NCI-H128 (cell line): ENCODE data around the gene CNOT4.
"Not testable (repeated sequence)": the region's sequence is repeated elsewhere in the genome, so short reads cannot be mapped to it uniquely, and the experiment has no call there.

ENCODE experiments used
- DNase-seq: peaks from one replicate; lab custom pipeline; 2025; ENCODE audit not compliant: unreplicated experiment; lab: John Stamatoyannopoulos, UW

The CNOT4 gene

DNA sequence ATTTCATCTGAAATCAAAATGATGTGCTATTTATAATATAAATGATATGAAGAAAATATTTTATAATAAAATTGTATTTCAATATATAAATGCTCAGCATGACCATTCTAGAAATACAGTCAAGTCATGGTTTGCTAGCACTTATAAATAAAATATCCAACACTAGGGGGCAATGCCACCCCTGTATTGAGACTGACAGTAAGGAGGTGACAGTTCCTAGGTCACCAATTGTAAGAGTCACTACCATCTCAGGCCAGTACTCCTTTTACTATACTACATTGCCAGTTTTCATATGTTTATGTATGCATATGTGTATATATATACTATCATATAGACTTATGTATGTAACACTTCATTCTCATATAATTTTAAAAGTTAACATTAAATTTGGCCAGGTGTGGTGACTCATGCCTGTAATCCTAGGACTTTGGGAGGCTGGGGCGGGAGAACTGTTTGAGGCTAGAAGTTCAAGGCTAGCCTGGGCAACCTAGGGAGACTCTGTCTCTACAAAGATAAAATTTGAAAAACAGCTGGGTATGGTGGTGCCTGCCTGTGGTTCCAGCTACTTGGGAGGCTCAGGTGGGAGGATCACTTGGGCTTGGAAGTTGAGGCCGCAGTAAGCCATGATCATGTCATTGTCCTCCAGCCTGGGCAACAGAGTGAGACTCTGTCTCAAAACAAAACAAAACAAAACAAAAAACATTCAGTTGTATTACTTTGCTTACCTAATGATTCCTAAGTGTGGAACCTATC lies 2.4 kb upstream of the CNOT4 start:
- DNase-seq, result no peak

DNA sequence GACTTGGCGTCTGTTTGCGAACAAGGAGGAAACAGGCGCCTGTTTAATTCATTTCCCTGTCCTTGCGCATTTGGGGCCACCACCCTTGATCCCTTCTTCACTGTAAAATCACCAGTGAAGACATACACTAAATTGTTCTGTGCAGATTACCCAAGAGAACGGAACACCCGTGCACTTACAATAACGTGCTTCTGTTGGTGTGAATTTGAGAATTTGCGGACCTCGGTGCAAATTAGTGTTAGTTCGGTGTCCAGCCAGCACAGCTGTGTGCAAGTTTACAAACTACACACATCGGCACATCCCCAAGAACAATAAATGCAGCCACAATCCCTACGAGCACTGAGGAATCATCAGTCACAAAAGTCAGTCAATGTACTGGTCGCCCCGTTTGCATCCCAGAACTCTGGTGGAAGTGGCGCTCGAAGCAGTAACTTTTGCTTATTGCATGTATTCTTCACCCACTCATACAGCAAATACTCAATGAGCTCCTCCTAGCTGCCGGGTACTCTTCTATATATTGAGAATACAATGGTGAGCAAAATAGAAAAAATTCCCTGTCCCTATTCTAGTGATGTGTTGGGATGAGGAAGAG lies 786 bp upstream of the CNOT4 start:
- no peak for DNase-seq

- no peak for DNase-seq
Measured at GRCh38 chr7:135509589-135509838, 388 bp downstream of the CNOT4 start.

DNA sequence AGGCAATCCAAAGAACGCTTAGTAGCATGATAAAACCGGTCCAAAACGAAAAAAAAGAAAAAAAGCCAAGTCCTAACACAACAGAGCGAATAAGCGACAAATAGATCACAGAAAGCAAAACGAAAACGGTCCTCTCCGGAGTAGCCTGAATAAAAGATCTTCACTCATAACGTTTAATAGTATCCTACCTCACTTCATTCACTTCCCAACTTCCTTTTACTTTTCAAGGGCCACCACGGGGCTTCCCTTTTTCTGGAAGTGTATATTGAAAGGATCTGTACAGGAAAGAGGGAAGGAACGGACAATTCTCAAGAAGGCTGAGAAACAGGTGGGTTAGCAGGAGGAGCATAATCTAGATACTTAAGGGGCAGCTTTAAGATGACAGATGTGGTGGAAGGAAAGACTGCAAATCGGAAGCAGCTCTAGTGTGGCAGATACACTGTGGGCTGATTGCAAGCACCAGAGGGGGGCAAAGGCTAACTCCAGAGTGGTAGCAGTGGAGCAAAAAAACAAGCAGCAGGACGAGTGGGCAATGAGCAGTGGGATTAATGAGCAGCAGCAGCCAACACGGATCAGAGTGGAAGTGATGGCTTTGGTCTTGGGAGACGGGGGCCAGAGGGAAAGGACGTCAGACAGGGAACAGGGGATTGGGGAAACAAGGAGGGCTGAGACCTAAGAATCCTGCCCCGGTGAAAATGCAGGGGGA lies 866 bp downstream of the CNOT4 start:
- DNase-seq, result no peak

DNA sequence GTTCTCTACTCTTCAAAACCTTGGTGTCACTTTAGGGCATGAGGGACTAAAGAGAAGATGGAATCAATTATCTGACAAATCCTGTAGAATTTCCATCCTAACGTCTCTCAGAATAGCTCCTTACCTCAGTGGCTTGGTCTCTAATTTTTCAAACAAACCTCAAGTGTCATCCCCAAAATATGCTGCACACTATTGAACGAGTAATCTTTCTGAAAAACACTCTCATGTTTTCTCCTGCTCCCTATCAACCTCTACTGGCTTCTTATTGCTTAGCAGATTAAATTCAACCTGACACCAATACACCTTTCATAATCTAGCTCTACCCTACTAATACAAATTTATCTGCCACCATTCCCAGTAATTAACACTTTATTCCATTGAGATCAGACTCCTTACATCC lies 8.5 kb downstream of the CNOT4 start:
- no peak for DNase-seq

- DNase-seq, result no peak
Measured at GRCh38 chr7:135499818-135500217, 10.1 kb downstream of the CNOT4 start.

- DNase-seq, result not testable (repeated sequence)
Measured at GRCh38 chr7:135497161-135497560, 12.7 kb downstream of the CNOT4 start.

GRCh38 chr7:135493362-135493761 lies 16.5 kb downstream of the CNOT4 start:
- DNase-seq, result no peak

DNA sequence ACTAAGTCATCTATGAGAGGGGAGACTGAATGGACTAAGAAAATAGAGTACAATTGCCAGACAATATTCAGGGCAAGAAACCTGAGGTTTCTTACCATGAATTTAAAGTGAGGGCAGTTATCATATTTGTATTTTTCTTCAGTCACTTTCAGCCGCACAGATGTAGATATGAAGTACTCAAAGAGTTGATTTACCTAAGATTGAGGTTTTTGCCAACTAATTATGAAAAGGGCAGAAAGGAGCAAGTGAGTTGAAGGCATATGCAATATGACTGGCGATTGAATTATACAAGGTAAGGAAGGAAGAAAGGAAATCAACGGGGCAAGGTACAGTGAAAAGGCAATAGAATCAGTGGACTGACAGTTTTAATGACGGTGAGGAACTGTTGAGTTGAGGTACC lies 17.8 kb downstream of the CNOT4 start:
- no peak for DNase-seq

DNA sequence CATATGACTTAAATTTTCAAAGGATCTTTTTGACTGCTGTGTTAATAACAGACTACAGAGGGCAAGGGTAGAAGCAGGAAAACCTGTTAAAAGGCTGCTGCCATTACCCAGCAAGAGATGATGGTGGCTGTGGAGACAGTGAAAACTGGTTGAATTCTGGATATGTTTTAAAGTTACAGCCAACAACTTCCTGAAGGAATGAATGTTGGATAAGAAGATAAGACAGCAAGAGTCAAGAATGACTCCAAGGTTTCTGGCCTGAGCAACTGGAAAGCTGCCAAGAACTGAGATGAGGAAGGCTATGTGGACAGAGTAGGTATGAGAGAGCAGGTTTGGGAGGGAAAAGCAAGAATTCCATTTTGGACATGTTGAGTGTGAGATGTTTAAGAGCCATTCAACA lies 19.1 kb downstream of the CNOT4 start:
- DNase-seq, result no peak

GRCh38 chr7:135489791-135490190 lies 20.1 kb downstream of the CNOT4 start:
- no peak for DNase-seq

GRCh38 chr7:135486261-135486920 lies 23.5 kb downstream of the CNOT4 start:
- no peak for DNase-seq

DNA sequence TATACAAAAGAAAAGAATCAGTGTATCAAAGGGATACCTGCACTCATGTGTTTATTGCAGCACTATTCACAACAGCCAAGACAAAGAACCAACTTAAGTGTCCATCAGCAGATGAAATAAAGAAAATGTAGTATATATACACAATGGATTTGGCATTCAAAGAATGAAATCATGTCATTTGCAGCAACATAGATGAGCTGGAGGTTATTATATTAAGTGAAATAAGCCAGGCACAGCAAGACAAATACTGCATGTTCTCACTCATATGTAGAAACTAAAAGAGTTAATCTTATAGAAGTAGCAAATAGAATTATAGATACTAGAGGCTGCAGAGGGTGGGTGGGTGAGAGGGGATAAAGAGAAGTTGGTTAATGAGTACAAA lies 28.3 kb downstream of the CNOT4 start:
- DNase-seq, result no peak

DNA sequence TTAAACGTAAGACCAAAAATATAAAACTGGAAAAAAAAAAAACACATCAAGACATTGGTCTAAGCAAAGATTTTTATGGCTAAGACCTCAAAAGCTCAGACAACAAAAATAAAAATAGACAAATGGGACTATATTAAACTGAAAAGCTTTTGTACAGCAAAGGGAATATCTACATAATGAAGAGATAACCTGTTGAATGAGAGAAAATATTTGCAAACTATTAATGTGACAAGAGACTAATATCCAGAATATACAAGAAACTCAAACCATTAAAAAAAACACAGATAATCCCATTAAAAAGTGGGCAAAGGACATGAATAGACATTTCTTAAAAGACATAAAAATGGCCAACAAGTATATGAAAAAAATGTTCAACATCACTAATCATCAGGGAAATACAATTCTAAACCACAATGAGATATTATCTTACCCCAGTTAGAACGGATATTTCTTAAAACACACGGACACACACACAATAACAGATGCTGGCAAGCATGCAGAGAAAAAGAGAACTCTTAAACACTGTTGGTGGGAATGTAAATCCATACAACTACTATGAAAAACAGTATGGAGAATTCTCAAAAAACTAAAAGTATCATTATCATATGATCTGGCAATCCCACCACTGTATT lies 28.8 kb downstream of the CNOT4 start:
- DNase-seq, result no peak

DNA sequence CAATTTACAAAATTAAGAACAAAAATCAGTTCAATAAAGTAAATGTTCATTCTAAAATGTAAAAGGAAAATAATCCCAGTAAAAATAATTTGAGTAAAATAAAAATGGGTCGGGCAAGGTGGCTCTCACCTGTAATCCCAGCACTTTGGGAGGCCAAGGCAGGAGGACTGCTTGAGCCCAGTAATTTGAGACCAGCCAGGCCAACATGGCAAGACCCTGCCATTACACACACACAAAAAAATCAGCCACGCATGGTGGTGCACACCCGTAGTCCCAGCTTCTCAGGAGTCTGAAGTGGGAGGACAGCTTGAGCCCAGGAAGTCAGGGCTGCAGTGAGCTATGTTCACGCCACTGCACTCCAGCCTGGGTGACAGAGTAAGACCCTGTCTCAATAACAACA lies 34.4 kb downstream of the CNOT4 start:
- no peak for DNase-seq

DNA sequence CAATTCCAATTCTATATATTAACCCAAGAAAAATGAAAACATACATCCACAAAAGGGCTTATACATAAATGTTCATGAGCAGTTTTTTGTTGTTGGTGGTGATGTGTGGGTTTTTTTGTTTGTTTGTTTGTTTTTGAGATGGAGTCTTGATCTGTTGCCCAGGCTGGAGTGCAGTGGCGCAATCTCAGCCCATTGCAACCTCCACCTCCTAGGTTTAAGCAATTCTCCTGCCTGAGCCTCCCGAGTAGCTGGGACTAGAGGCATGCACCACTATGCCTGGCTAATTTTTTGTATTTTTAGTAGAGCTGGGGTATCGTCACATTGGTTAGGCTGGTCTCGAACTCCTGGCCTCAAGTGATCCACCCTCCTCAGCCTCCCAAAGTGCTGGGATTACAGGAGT lies 40.2 kb downstream of the CNOT4 start:
- not testable (repeated sequence) for DNase-seq

GRCh38 chr7:135467207-135467711 lies 42.6 kb downstream of the CNOT4 start:
- no peak for DNase-seq

DNA sequence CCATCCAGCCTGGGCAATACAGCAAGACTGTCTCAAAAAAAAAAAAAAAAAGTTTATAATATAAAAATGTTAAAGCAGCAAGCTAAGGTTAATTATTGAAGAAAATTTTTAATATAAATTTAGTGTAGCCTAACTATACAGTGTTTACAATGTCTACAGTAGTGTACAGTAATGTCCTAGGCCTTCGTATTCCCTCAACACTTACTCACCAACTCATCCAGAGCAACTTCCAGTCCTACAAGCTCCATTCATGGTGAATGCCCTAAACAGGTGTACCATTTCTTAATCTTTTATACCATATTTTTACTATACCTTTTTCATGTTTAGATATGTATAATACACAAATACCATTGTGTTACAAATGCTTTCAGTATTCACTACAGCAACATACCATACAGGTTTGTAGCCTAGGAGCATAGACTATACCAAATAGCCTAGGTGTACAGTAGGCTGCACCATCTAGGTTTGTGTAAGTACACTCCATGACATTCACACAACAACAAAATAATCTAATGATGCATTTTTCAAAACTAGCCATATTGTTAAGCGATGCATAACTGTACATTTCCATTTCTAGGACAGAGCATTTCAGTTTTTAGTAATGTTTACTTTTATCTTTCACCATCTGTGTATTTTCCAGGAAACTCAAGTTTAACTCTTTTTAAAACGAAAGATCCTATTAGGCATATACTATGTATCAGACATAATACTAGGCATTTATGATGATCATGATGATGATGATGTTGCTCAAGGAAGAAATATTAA lies 43.3 kb downstream of the CNOT4 start:
- DNase-seq, result no peak

DNA sequence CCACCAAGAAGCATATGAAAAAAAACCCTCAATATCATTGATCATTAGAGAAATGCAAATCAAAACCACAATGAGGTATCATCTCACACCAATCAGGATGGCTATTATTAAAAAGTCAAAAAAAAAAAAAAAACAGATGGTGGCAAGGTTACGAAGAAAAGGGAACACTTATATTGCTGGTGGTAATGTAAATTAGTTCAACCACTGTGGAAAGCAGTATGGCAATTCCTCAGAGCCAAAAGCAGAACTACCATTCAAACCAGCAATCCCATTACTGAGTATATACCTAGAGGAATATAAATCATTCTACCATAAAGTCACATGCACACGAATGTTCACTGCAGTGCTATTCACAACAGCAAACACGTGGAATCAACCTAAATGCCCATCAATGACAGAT lies 46.0 kb downstream of the CNOT4 start:
- DNase-seq, result no peak

DNA sequence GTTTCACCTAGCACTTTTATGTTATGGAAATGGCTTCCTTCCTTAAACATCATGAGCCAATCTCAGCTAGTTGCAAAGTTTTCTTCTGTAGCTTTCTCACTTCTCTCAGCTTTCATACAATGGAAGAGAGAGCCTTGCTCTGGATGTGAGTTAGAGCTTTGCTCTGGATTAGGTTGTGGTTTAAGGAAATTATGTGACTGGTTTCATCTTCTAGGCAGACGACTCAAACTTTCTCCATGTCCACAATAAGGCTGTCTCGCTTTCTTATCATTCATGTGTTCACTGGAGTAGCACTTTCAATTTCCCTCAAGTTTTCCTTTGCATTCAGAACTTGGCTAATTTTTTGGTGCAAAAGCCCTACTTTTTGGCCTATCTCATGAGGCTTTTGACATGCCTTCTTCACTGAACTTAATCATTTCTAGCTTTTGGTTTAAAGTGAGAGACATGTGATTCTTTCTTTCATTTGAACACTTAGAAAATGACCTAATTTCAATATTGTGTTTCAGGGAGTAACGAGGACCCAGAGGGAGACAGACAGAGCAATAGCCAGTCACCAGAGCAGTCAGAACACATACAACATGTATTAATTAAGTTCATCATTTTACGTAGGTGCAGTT lies 49.8 kb downstream of the CNOT4 start:
- DNase-seq, result no peak
